SU-DHL-6 (cell line): ENCODE data around the gene YIF1A.

Experiments
- EZH2phosphoT487 ChIP-seq: fragments of 200-600 bp; sonication (generic), shearing (Covaris generic); conservative IDR thresholded peaks from 2 replicates; pipeline ENCODE4 v1.6.1; 2018; ENCODE audit warnings: mild to moderate bottlenecking, antibody characterized with exemption, low read length, moderate library complexity, mixed read lengths
- TF ChIP-seq, protein P1 (sequence below): fragments of 200-600 bp; sonication (generic); IDR thresholded peaks from one replicate; pipeline ENCODE4 v1.5.1; 2017; ENCODE audit warnings: antibody characterized with exemption, mild to moderate bottlenecking, low read length, moderate library complexity; ENCODE audit not compliant: insufficient read depth, poor library complexity, severe bottlenecking

DNA sequence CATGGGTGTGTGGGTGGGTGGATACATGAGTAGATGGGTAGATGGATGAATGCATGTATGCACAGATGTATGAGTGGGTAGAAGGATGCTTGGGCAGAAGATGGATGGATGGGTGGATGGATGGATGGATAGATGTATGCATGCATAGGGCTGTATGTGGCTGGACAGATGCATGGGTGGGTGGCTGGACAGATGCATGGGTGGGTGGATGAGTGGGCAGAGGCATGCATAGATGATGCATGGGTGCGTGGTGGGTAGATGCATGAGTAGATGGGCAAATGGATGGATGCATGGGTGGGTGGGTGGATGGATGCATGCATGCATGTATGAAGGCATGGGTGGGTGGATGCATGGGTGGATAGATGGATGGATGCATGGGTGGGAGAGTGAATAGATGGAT lies 34.7 kb upstream of the YIF1A start:
- TF ChIP-seq, protein P1, sequence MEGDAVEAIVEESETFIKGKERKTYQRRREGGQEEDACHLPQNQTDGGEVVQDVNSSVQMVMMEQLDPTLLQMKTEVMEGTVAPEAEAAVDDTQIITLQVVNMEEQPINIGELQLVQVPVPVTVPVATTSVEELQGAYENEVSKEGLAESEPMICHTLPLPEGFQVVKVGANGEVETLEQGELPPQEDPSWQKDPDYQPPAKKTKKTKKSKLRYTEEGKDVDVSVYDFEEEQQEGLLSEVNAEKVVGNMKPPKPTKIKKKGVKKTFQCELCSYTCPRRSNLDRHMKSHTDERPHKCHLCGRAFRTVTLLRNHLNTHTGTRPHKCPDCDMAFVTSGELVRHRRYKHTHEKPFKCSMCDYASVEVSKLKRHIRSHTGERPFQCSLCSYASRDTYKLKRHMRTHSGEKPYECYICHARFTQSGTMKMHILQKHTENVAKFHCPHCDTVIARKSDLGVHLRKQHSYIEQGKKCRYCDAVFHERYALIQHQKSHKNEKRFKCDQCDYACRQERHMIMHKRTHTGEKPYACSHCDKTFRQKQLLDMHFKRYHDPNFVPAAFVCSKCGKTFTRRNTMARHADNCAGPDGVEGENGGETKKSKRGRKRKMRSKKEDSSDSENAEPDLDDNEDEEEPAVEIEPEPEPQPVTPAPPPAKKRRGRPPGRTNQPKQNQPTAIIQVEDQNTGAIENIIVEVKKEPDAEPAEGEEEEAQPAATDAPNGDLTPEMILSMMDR, result no peak
- no peak for TF ChIP-seq EZH2phosphoT487
